HEK293 (cell line): ENCODE data around the gene TKT.

ENCODE experiments used
- CTCF ChIA-PET: fragments of 350-600 bp; formaldehyde crosslinking; extraction: SDS; loops from one replicate; lab custom pipeline; 2021; ENCODE audit warnings: antibody characterized with exemption; lab: Yijun Ruan, JAX
- POLR2A ChIA-PET: fragments of 300-600 bp; formaldehyde crosslinking; extraction: SDS; loops from one replicate; lab custom pipeline; 2020; ENCODE audit warnings: antibody characterized with exemption, inconsistent platforms; lab: Yijun Ruan, JAX
- H3K27ac ChIP-seq: fragments of 200-500 bp; sonication (Bioruptor generic); 2 replicates; pipeline ENCODE4 v1.5.1; 2014; ENCODE audit warnings: low read depth, low read length, control low read depth, inconsistent platforms; ENCODE audit errors: extremely low read depth
- H3K36me3 ChIP-seq, 2 experiments: fragments of 200-500 bp in 1 of 2; sonication (Bioruptor generic) in 1 of 2; 1 replicate in 1 of 2; 2 replicates in 1 of 2; pipeline ENCODE4 v1.5.1; 2014 to 2017; ENCODE audit warnings: inconsistent platforms in 2 of 2, low read length in 2 of 2; ENCODE audit not compliant: control insufficient read depth in 2 of 2, insufficient read depth in 1 of 2
- H3K4me1 ChIP-seq: fragments of 200-500 bp; sonication (Bioruptor generic); 2 replicates; pipeline ENCODE4 v1.5.1; 2014; ENCODE audit warnings: mild to moderate bottlenecking, low read length, inconsistent platforms; ENCODE audit not compliant: control insufficient read depth, insufficient read depth
- H3K4me3 ChIP-seq: 2 replicates; pipeline ENCODE4 v1.5.1; 2011; ENCODE audit warnings: low read depth, mild to moderate bottlenecking, control low read depth, low read length, moderate library complexity
- H3K9me3 ChIP-seq: fragments of 200-500 bp; sonication (Bioruptor generic); 2 replicates; pipeline ENCODE4 v1.5.1; 2014; ENCODE audit warnings: low read depth, low read length, inconsistent platforms; ENCODE audit not compliant: control insufficient read depth, insufficient read depth
- ATF2 ChIP-seq: fragments of 450-650 bp; formaldehyde crosslinking; IDR thresholded peaks from 2 replicates; pipeline ENCODE4 v1.5.1; 2016; ENCODE audit warnings: missing biosample characterization, missing genetic modification characterization, low read depth
- SP2 ChIP-seq: fragments of 450-650 bp; formaldehyde crosslinking; IDR thresholded peaks from 2 replicates; pipeline ENCODE4 v1.5.1; 2016; ENCODE audit warnings: missing biosample characterization, missing genetic modification characterization
- ZBTB6 ChIP-seq: fragments of 450-650 bp; formaldehyde crosslinking; IDR thresholded peaks from 2 replicates; pipeline ENCODE4 v1.5.1; 2017; ENCODE audit warnings: missing biosample characterization, missing genetic modification characterization
- ZBTB7A ChIP-seq: fragments of 450-650 bp; formaldehyde crosslinking; IDR thresholded peaks from 2 replicates; pipeline ENCODE4 v1.5.1; 2016; ENCODE audit warnings: low read depth, missing biosample characterization, missing genetic modification characterization
- ZNF10 ChIP-seq: fragments of 450-650 bp; formaldehyde crosslinking; IDR thresholded peaks from 2 replicates; pipeline ENCODE4 v1.5.1; 2017; ENCODE audit warnings: missing biosample characterization, missing genetic modification characterization
- ZNF19 ChIP-seq: fragments of 450-650 bp; formaldehyde crosslinking; IDR thresholded peaks from 2 replicates; pipeline ENCODE4; 2016; ENCODE audit warnings: missing biosample characterization, missing genetic modification characterization, low read depth
- ZNF202 ChIP-seq: fragments of 450-650 bp; formaldehyde crosslinking; IDR thresholded peaks from 2 replicates; pipeline ENCODE4 v1.5.1; 2016; ENCODE audit warnings: missing biosample characterization, missing genetic modification characterization, borderline replicate concordance
- ZNF223 ChIP-seq: fragments of 450-650 bp; formaldehyde crosslinking; IDR thresholded peaks from 2 replicates; pipeline ENCODE4 v1.5.1; 2016; ENCODE audit warnings: missing biosample characterization, missing genetic modification characterization
- ZNF26 ChIP-seq: fragments of 450-650 bp; formaldehyde crosslinking; IDR thresholded peaks from 2 replicates; pipeline ENCODE4 v1.5.1; 2016; ENCODE audit warnings: missing biosample characterization, missing genetic modification characterization
- ZNF341 ChIP-seq: fragments of 450-650 bp; formaldehyde crosslinking; IDR thresholded peaks from 2 replicates; pipeline ENCODE4; 2016; ENCODE audit warnings: low read depth, missing biosample characterization, missing genetic modification characterization
- ZNF391 ChIP-seq: fragments of 450-650 bp; formaldehyde crosslinking; IDR thresholded peaks from 2 replicates; pipeline ENCODE4 v1.5.1; 2016; ENCODE audit warnings: low read depth, missing biosample characterization, missing genetic modification characterization, borderline replicate concordance
- ZNF423 ChIP-seq: fragments of 450-650 bp; formaldehyde crosslinking; IDR thresholded peaks from 2 replicates; pipeline ENCODE4 v1.5.1; 2016; ENCODE audit warnings: missing biosample characterization, missing genetic modification characterization
- ZNF596 ChIP-seq: fragments of 450-650 bp; IDR thresholded peaks from 2 replicates; pipeline ENCODE4 v1.5.0; 2018; ENCODE audit warnings: missing biosample characterization, mild to moderate bottlenecking, missing genetic modification characterization, moderate library complexity
- ZNF660 ChIP-seq: fragments of 450-650 bp; IDR thresholded peaks from 2 replicates; pipeline ENCODE4 v1.5.1; 2018; ENCODE audit warnings: missing biosample characterization, mild to moderate bottlenecking, missing genetic modification characterization
- ZNF768 ChIP-seq: fragments of 450-650 bp; formaldehyde crosslinking; IDR thresholded peaks from 2 replicates; pipeline ENCODE4 v1.5.1; 2018; ENCODE audit warnings: missing biosample characterization, mild to moderate bottlenecking, missing genetic modification characterization
- TF ChIP-seq, protein P1 (sequence below): fragments of 450-650 bp; formaldehyde crosslinking; IDR thresholded peaks from 2 replicates; pipeline ENCODE4 v1.5.1; 2016; ENCODE audit warnings: missing biosample characterization, missing genetic modification characterization
- TF ChIP-seq, protein P2 (sequence below): fragments of 450-650 bp; formaldehyde crosslinking; IDR thresholded peaks from 2 replicates; pipeline ENCODE4 v1.5.1; 2016; ENCODE audit warnings: missing biosample characterization, missing genetic modification characterization

Gene TKT

DNA sequence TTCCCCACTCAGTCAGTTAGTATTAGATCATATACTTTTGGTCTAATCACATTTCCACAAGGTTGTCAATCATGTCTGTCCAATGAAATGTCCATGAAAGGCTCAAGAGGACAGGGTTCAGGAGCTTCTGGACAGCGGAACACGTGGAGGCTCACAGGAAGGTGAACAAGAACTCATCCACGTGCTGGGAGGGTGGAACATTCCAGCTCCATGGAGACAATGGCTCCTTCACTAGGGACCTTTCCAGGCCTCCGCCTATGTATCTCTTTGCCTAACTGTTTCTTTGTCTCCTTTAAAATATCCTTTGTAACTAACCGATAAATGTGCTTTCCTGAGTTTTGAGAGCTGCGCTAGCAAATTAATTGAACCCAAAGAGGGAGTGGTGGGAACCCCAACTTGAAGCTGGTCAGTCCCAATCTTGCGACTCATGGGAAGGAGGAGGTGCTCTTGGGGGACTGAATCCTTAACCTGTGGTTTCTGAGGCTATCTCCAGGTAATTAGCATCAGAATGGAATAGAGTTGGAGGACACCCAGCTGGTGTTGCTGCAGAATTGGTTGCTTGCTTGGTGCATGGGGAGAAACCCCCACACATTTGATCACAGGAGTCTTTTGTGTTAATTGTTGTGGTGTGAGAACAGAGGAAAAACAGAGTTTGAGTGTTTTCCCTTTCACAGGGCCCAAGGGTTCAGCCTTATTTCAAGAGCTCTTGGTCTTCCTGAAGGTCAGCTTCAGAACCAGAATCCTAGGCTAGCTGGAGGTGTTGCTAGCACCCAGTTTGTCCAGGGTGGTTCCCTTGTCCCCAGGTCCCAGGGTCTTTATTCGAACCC, 3.0 kb upstream of the TKT start:
- CTCF ChIA-PET, result interaction anchor here (0.9 kb wide), 1 partner anchor 289 kb away, joined by 3 read pairs; no protein-coding TSS in a partner anchor
- Histone ChIP-seq H3K4me3 (no peak overlapping the region), H3K4me1 (no peaks in the 10 kb centered on the region), H3K27ac (no peak overlapping the region), H3K36me3 (peaks cover 0 to 4% of the 10 kb centered on the region in 2 experiments; a peak in 1 of 3 replicates), H3K9me3 (no peaks in the 10 kb centered on the region)
- TF ChIP-seq, protein P1, sequence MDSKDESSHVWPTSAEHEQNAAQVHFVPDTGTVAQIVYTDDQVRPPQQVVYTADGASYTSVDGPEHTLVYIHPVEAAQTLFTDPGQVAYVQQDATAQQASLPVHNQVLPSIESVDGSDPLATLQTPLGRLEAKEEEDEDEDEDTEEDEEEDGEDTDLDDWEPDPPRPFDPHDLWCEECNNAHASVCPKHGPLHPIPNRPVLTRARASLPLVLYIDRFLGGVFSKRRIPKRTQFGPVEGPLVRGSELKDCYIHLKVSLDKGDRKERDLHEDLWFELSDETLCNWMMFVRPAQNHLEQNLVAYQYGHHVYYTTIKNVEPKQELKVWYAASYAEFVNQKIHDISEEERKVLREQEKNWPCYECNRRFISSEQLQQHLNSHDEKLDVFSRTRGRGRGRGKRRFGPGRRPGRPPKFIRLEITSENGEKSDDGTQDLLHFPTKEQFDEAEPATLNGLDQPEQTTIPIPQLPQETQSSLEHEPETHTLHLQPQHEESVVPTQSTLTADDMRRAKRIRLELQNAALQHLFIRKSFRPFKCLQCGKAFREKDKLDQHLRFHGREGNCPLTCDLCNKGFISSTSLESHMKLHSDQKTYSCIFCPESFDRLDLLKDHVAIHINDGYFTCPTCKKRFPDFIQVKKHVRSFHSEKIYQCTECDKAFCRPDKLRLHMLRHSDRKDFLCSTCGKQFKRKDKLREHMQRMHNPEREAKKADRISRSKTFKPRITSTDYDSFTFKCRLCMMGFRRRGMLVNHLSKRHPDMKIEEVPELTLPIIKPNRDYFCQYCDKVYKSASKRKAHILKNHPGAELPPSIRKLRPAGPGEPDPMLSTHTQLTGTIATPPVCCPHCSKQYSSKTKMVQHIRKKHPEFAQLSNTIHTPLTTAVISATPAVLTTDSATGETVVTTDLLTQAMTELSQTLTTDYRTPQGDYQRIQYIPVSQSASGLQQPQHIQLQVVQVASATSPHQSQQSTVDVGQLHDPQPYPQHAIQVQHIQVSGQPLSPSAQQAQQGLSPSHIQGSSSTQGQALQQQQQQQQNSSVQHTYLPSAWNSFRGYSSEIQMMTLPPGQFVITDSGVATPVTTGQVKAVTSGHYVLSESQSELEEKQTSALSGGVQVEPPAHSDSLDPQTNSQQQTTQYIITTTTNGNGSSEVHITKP, result peak; percentile 43; the same call in 1 of the 2 replicates
- TF ChIP-seq ZNF423, result no peak
- POLR2A ChIA-PET, result interaction anchor here (0.6 to 1.0 kb wide), 2 partner anchors 12 to 58 kb away, joined by 3 to 10 read pairs; no protein-coding TSS in a partner anchor

DNA sequence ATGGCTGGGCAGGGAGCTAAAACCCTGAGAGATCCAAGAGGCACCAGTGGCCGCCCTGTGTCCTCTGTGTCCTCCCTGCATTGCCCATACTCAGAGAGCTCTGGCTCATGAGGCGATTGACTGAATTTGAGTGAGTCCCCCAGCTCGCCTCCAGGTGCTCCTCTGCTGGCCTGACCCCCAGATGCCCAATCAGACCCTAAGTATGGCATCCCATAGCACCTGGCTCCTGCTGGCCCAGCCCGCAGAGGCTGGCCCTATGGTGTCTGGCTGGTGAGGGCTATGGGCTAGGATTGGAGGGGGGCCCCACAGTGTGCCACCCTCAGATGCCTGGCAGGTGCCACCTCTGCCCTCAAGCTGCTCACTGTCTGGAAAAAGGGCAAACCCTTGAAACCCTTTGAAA, 1.6 kb upstream of the TKT start:
- CTCF ChIA-PET, result interaction anchor here (0.6 to 0.9 kb wide), 2 partner anchors 12 to 288 kb away, joined by 3 to 4 read pairs; no protein-coding TSS in a partner anchor
- Histone ChIP-seq H3K9me3 (no peaks in the 10 kb centered on the region), H3K36me3 (peaks cover 0 to 5% of the 10 kb centered on the region in 2 experiments; a peak in 1 of 3 replicates), H3K4me1 (no peaks in the 10 kb centered on the region), H3K27ac (no peak overlapping the region), H3K4me3 (no peak overlapping the region)
- POLR2A ChIA-PET, result no interaction called here
- no peak for TF ChIP-seq ZNF660 (tag by site-specific recombination)
- no peak for TF ChIP-seq ZNF202

DNA sequence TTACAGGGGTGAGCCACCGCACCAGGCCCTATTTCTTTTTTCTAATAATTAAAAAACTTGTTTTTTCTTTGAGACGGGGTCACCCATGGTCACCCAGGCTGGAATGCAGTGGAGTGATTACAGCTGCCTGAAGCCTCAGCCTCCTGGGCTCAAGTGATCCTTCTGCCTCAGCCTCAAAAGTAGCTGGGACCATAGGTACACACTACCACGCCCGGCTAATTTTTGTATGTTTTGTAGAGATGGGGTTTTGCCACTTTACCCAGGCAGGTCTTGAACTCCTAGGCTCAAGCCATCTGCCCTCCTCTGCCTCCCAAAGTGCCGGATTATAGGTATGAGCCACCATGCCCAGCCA, 858 bp upstream of the TKT start:
- Histone ChIP-seq H3K4me3 (no peak overlapping the region), H3K36me3 (peaks cover 0 to 5% of the 10 kb centered on the region in 2 experiments; a peak in 1 of 3 replicates), H3K27ac (no peak overlapping the region), H3K4me1 (no peaks in the 10 kb centered on the region), H3K9me3 (no peaks in the 10 kb centered on the region)
- ChIA-PET POLR2A (no interaction called here), CTCF (no interaction called here)
- TF ChIP-seq, protein P2, sequence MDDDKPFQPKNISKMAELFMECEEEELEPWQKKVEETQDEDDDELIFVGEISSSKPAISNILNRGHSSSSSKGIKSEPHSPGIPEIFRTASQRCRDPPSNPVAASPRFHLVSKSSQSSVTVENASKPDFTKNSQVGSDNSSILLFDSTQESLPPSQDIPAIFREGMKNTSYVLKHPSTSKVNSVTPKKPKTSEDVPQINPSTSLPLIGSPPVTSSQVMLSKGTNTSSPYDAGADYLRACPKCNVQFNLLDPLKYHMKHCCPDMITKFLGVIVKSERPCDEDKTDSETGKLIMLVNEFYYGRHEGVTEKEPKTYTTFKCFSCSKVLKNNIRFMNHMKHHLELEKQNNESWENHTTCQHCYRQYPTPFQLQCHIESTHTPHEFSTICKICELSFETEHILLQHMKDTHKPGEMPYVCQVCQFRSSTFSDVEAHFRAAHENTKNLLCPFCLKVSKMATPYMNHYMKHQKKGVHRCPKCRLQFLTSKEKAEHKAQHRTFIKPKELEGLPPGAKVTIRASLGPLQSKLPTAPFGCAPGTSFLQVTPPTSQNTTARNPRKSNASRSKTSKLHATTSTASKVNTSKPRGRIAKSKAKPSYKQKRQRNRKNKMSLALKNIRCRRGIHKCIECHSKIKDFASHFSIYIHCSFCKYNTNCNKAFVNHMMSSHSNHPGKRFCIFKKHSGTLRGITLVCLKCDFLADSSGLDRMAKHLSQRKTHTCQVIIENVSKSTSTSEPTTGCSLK (tag by site-specific recombination), result no peak
- TF ChIP-seq ZNF26 (tag by site-specific recombination) (no peak), ZBTB7A (tag by site-specific recombination) (no peak), ZNF391 (tag by site-specific recombination) (no peak), ZNF596 (tag by site-specific recombination) (no peak), ZBTB6 (no peak), ZNF19 (tag by site-specific recombination) (no peak), ZNF223 (tag by site-specific recombination) (no peak), ZNF341 (tag by site-specific recombination) (no peak), ZNF10 (tag by site-specific recombination) (no peak), SP2 (tag by site-specific recombination) (no peak), ZNF768 (no peak), ATF2 (tag by site-specific recombination) (no peak)
